Activated CD8-positive, alpha-beta memory T cell treated with anti-CD3 and anti-CD28 coated beads, Interleukin-2, amount 50 U/mL, for 24 hours (primary cell): ENCODE measurements around the gene ZFHX3.
"Not testable (repeated sequence)": the region's sequence is repeated elsewhere in the genome, so short reads cannot be mapped to it uniquely, and the experiment has no call there.

Source experiments
- DNase-seq: peaks from one replicate; pipeline ENCODE4 v3.0.0-alpha.2; 2020; ENCODE audit errors: extremely low read depth

Gene ZFHX3, protein sequence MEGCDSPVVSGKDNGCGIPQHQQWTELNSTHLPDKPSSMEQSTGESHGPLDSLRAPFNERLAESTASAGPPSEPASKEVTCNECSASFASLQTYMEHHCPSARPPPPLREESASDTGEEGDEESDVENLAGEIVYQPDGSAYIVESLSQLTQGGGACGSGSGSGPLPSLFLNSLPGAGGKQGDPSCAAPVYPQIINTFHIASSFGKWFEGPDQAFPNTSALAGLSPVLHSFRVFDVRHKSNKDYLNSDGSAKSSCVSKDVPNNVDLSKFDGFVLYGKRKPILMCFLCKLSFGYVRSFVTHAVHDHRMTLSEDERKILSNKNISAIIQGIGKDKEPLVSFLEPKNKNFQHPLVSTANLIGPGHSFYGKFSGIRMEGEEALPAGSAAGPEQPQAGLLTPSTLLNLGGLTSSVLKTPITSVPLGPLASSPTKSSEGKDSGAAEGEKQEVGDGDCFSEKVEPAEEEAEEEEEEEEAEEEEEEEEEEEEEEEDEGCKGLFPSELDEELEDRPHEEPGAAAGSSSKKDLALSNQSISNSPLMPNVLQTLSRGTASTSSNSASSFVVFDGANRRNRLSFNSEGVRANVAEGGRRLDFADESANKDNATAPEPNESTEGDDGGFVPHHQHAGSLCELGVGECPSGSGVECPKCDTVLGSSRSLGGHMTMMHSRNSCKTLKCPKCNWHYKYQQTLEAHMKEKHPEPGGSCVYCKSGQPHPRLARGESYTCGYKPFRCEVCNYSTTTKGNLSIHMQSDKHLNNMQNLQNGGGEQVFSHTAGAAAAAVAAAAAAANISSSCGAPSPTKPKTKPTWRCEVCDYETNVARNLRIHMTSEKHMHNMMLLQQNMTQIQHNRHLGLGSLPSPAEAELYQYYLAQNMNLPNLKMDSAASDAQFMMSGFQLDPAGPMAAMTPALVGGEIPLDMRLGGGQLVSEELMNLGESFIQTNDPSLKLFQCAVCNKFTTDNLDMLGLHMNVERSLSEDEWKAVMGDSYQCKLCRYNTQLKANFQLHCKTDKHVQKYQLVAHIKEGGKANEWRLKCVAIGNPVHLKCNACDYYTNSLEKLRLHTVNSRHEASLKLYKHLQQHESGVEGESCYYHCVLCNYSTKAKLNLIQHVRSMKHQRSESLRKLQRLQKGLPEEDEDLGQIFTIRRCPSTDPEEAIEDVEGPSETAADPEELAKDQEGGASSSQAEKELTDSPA (N-terminal part only)

GRCh38 chr16:73047536-73048291 is at the start of gene ZFHX3:
Gene ZFHX3 (minus strand): TSS chr16:73048128. CDS start chr16:72960145, 87,983 bp downstream.
- no peak for DNase-seq

DNA sequence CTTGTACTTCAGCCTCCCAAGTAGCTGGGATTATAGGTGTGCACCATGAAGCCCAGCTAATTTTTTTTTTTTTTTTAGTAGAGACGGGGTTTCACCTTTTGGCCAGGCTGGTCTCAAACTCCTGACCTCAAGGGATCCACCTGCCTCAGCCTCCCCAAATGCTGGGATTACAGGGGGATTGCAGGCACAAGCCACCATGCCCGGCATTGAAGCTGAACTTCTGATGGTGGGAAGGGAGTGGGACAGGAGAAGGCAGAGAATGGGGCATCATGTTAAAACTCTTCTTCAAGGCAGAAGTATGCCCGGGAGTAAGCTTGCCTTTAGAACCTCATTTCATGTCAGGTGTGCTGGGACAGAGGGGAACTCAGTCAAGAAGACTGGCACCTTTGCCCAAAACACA is 48.6 kb upstream of the ZFHX3 start:
- DNase-seq = no peak

- no peak for DNase-seq
Measured at GRCh38 chr16:73095885-73096421, 48.0 kb upstream of the ZFHX3 start.

GRCh38 chr16:73095142-73095820 is 47.4 kb upstream of the ZFHX3 start:
- no peak for DNase-seq

- DNase-seq = no peak
Measured at GRCh38 chr16:73094371-73094770, 46.4 kb upstream of the ZFHX3 start.

- no peak for DNase-seq
Measured at GRCh38 chr16:73093146-73094144, 45.5 kb upstream of the ZFHX3 start.

DNA sequence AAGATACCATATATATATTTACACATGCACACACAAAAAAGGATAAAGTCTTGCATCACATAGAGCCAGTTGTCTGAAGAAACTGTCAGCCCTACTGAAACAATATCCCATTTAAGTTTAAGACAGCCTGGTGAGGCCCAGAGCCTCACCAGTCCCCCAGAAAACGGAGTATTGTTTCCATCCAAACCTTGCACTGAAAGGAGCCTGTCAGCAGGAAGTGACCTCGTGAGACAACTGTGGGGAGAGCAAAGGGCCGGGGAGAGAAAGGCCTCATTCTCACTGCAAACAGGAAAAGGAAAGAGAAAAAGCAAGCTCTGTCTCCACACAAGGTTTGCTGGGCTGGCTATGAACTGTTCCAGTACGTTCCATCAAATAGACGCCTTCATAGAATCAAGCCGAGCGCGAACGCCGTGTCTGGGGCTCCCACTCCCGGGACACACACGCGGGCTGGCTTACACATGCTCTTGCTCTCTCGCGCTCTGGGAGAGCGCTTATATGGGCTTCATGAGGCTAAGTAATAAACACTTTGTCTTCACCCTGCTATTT is 44.4 kb upstream of the ZFHX3 start:
- no peak for DNase-seq

- no peak for DNase-seq
Measured at GRCh38 chr16:73091174-73091573, 43.2 kb upstream of the ZFHX3 start.

DNA sequence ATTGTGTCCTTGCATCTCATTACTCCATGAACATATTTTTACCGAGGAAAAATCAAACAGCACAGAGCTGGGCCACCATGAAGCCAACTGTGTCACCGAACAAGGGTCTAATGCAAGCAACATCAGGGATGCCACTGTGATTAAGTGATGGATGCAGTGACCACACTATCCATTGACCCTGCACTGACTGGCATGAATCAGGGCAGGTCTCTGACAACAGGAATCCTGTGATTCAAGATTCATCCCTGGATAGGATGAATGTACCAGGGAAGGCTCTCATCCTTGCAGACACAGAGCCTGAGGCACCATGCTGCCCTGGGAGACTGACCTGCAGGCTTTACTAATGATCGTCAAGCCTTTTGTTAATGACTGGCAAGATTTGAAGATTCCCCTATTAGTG is 41.5 kb upstream of the ZFHX3 start:
- DNase-seq = no peak

GRCh38 chr16:73086108-73086507 is 38.2 kb upstream of the ZFHX3 start:
- DNase-seq = no peak

DNA sequence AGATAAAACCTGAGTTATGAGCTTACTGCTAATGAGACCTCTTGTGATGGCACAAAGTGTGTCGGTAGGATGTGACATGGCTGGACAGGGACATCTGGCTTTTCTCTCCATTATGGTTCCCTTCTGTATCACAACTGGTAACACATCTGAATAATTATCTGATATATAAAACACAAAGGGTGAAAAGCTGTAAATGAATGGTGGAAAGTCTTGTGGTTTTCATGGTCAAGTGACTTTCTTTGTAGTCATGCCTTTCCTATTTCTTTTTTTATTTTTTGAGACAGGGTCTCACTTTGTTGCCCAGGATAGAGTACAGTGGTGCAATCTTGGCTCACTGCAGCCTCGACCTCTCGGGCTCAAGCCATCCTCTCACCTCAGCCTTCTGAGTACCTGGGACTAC is 35.3 kb upstream of the ZFHX3 start:
- no peak for DNase-seq

DNA sequence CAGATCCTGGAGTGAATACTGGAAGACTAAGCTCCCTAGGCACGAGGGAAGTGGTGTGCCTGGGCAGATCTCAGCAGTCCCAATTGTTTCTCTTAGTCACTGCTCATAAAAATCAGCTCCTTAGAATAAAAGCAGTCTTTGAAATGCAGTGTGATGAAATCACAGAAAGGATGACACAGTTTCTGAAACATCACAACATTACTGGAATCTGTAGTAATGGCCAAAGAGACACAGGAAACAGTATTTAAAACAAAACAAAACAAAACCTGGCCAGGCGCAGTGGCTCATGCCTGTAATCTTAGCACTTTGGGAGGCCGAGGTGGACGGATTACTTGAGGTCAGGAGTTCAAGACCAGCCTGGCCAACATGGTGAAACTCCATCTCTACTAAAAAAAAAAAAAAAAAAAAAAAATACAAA is 34.7 kb upstream of the ZFHX3 start:
- DNase-seq = not testable (repeated sequence)

DNA sequence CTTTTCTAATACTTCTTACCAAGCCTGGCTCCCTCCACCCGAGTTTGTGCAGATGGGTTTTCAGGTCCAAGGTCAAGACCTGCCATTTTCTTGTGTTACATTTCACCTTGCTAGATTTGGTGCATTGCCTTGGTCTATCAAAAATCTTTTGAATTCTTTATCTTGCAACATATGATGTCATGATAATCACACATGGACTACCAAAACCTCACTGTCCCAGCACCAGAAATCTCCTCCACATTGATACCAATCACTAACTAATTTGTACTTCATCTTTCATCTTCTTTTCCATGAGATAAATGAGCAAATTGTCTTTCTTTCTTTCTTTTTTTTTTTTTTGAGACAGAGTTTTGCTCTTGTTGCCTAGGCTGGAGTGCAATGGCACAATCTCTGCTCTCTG is 33.0 kb upstream of the ZFHX3 start:
- DNase-seq = no peak

GRCh38 chr16:73076324-73076810 is 28.4 kb upstream of the ZFHX3 start:
- no peak for DNase-seq

DNA sequence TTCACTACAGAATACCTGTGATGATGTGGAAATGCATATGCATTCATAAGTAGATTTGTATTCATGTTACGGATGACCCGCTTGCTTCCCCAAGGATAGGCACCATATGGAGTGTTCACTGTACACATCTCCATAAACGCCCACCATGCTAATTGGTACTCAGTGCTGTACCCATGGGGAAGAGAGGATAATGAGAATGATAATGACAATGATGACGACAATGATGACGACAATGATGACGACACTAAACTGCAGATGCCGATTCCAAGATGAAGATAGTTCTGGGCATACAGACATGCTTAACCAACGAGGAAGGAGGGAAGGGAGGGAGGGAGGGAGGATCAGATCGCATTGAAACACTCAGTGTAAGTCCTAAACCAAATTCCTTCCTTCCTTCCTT is 26.5 kb upstream of the ZFHX3 start:
- no peak for DNase-seq

GRCh38 chr16:73072051-73072450 is 24.1 kb upstream of the ZFHX3 start:
- not testable (repeated sequence) for DNase-seq

GRCh38 chr16:73071131-73071940 is 23.4 kb upstream of the ZFHX3 start:
- DNase-seq = no peak
